Measurements from ENCODE around the gene SPOCK1.

Gene SPOCK1

DNA sequence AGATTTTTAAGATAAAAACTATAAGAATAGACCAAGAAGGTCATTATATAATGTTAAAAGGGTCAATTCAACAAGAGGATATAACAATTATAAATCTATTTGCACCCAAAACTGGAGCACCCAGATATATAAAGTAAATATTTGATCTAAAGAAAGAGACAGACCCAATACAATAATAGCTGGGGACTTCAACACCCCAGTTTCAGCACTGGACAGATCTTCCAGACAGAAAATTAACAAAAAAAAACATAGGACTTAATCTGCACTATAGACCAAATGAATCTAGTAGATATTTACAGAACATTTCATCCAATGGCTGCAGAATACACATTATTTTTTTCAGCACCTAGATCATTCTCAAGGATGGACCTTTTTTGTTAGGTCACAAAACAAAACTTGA lies 331.9 kb downstream of the SPOCK1 start:
- Mint-ChIP-seq H3K4me1 (ENCODE audit: low read depth) (no peaks in the 10 kb centered on the region), H3K4me3 (no peak overlapping the region), H3K9me3 (ENCODE audit: low read depth) (no peaks in the 10 kb centered on the region), H3K27ac (no peak overlapping the region), H3K27me3 (no peaks in the 10 kb centered on the region), H3K36me3 (no peaks in the 10 kb centered on the region)

DNA sequence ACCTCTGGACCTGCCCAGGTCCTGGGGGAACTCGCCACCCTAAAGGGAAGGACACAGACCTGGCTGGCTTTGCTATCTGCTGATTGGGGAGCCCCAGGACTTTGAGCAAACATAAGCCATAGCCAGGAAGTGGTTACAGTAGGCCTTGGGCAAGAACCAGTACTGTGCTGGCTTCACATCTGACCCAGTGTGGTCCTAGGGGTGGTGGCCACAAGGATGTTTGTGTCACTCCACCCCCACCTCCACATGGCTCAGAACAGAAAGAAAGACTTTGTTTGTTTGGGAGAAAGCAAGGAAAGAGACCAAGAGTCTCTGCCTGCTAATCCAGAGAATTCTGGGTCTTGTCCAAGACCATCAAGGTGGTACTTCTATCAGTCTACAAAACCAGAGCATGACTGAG lies 334.2 kb downstream of the SPOCK1 start:
- Mint-ChIP-seq H3K36me3 (no peaks in the 10 kb centered on the region), H3K27ac (no peak overlapping the region), H3K4me1 (ENCODE audit: low read depth) (no peaks in the 10 kb centered on the region), H3K9me3 (ENCODE audit: low read depth) (peaks cover 2% of the 10 kb centered on the region), H3K4me3 (no peak overlapping the region), H3K27me3 (no peaks in the 10 kb centered on the region)

DNA sequence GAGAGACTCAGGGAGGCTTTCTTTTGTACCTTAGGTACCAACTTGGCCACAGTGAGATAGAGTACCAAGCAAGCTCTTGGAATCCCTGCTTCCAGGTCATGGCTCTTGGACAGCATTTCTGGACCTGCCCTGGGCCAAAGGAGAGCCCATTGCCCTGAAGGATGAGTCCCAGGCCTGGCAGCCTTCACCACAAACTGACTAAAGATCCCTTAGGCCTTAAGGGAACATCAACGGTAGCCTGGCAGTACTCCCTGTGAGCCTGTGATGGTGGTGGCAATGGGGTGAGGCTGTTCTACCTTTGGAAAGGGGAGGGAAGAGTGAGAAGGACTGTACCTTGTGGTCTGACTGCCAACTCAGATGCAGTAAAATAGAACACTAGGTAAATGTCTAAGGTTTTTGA lies 334.6 kb downstream of the SPOCK1 start:
- H3K4me3 Mint-ChIP-seq = no peak overlapping the region

DNA sequence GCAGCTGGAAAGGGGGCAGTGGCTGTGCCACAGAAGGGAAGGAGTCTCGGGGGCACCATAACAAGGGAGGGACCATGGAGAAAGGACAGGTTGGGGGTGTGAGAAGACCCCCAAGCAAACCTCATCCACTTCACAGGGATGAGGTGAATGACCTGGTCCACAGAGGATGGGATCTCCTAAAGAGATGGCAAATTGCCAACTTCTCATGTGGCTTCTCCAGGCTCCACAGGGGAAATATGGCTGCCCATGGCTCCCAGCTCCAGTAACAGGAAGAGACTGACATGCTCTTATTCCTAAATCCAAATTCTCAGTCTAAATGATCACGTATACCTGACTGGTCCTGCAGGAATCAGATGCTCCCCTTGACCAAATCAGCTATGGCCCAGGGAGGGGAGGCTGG lies 340.4 kb downstream of the SPOCK1 start:
- Mint-ChIP-seq H3K4me1 (ENCODE audit: low read depth) (no peaks in the 10 kb centered on the region), H3K27ac (no peak overlapping the region), H3K27me3 (no peaks in the 10 kb centered on the region), H3K9me3 (ENCODE audit: low read depth) (peaks cover 5% of the 10 kb centered on the region), H3K4me3 (no peak overlapping the region), H3K36me3 (no peaks in the 10 kb centered on the region)

More for the DNA sequence above, 334.6 kb downstream of the SPOCK1 start:
- no peaks in the 10 kb centered on the region for H3K4me1 Mint-ChIP-seq (ENCODE audit: low read depth)
- no peak overlapping the region for H3K27ac Mint-ChIP-seq
- no peaks in the 10 kb centered on the region for H3K27me3 Mint-ChIP-seq
- peaks cover 5% of the 10 kb centered on the region for H3K9me3 Mint-ChIP-seq (ENCODE audit: low read depth)
- no peaks in the 10 kb centered on the region for H3K36me3 Mint-ChIP-seq

DNA sequence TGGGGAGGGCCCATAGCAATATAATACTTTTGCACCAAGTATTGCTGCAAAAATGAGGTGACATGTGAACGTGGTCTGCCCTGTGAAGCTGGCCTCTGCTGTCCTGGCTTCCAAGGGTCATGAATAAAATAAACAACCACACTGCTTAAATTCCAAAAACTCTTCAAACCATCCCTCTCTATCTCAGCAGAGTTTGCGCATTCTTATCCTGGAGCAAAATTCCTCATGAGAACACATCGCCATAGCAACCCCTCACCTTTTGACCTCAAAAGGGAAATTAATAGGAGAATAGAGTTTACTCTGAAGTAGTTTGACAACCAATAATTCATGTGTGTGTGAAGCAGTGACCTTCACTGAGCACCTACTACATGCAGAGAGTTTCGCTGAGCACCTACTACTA lies 342.9 kb downstream of the SPOCK1 start:
- H3K36me3 Mint-ChIP-seq = no peaks in the 10 kb centered on the region
- H3K4me1 Mint-ChIP-seq (ENCODE audit: low read depth) = no peaks in the 10 kb centered on the region
- H3K27me3 Mint-ChIP-seq = no peaks in the 10 kb centered on the region
- H3K4me3 Mint-ChIP-seq = no peak overlapping the region
- no peak overlapping the region for H3K27ac Mint-ChIP-seq
- H3K9me3 Mint-ChIP-seq (ENCODE audit: low read depth) = peaks cover 5% of the 10 kb centered on the region

DNA sequence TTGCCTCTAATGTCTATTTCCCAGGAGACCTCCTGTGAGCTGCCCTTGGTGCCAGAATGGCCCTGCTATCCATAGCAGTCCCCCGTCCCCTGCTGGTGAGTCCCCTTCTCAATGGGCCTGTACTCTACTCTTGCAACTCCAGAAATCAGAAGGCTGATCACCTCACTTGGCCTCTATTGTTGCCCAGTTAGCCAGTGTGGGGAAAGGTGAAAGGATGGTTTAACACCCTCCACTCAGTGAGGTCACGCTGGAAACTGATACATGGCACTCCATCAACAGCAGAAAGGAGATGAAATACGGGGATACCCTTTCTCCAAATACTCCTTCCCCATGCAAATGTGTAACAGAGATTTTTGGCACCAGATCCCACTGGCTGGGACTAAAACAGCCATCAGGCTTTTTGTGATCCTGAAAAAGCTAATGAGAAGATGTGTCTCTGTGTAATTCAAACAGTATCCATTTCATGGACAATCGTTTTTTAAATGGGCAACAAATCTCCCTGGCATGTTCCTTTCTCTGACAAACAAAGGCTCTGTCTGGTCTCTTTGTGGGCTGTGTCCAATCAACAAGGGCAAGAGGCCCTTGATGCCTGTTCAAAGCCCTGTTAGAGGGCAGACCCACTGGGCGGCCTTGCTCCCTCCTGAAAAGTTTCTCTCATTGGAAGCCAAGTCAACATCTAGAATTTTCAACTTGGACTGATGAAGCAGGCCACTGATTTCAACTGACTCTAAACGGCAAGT lies 343.7 kb downstream of the SPOCK1 start:
- H3K27me3 Mint-ChIP-seq = no peaks in the 10 kb centered on the region
- no peak overlapping the region for H3K27ac Mint-ChIP-seq
- peaks cover 5% of the 10 kb centered on the region for H3K9me3 Mint-ChIP-seq (ENCODE audit: low read depth)
- H3K4me3 Mint-ChIP-seq = no peak overlapping the region
- H3K36me3 Mint-ChIP-seq = no peaks in the 10 kb centered on the region
- H3K4me1 Mint-ChIP-seq (ENCODE audit: low read depth) = no peaks in the 10 kb centered on the region

DNA sequence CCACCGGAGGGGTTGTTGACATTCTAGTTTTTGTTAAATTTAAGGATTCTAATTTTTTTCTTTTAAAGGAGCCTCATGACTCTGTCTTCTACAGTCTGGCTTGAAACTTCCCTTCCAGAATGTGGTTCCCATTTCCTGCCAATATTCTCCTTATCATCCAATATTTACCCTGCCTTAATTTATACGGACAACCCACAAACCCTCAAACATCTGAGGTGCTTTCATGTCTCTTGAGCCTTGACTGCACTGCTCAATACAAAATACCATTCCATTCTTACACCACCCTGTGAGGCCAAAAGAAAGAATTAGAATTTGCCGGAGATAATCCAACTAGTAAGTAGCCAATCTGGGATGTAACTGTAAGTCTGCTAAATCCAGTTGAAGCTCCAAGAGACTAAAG lies 346.5 kb downstream of the SPOCK1 start:
- no peaks in the 10 kb centered on the region for H3K4me1 Mint-ChIP-seq (ENCODE audit: low read depth)
- no peak overlapping the region for H3K4me3 Mint-ChIP-seq
- H3K27me3 Mint-ChIP-seq = no peaks in the 10 kb centered on the region
- H3K9me3 Mint-ChIP-seq (ENCODE audit: low read depth) = no peaks in the 10 kb centered on the region
- no peaks in the 10 kb centered on the region for H3K36me3 Mint-ChIP-seq
- H3K27ac Mint-ChIP-seq = no peak overlapping the region

DNA sequence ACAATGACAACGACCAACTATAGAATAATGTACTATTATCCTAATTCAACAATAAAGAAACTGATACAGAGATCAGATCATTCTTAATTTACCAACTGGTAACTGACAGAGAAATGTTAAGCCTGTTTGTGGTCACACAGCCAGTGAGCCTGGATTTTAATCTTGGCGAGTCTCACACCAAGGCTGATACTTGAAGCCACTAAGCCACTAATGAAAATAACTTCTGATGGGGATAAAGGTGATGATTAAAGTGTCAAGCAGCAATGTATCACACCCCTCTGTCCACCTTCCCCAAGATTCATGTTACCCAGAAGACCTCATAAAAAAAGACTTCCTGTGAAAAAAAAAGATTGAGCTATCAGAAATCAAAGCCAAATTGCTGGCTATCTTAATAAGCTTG lies 350.5 kb downstream of the SPOCK1 start:
- no peaks in the 10 kb centered on the region for H3K9me3 Mint-ChIP-seq (ENCODE audit: low read depth)
- H3K4me3 Mint-ChIP-seq = no peak overlapping the region
- no peaks in the 10 kb centered on the region for H3K36me3 Mint-ChIP-seq
- no peak overlapping the region for H3K27ac Mint-ChIP-seq
- no peaks in the 10 kb centered on the region for H3K4me1 Mint-ChIP-seq (ENCODE audit: low read depth)
- no peaks in the 10 kb centered on the region for H3K27me3 Mint-ChIP-seq

DNA sequence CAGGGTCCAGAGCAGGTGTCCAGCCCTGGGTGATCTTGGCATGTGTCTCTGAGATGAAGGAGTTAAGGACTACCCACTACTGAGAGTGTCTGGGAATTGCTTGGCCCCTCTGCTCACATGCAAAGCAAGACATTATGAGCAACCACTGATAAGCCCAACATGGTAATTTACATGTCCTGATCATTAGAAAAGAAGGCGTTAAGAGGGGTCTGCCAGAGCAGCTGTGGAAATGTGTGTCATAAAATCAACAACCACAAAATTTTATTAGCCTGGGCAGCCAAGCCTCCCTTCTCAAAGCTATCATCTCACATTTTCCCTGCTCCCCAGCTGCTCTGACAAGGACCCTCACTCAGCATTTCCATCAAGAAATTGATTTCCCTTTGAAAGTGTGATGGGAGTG lies 351.0 kb downstream of the SPOCK1 start:
- H3K4me1 Mint-ChIP-seq (ENCODE audit: low read depth) = no peaks in the 10 kb centered on the region
- H3K27ac Mint-ChIP-seq = no peak overlapping the region
- H3K4me3 Mint-ChIP-seq = no peak overlapping the region
- H3K36me3 Mint-ChIP-seq = no peaks in the 10 kb centered on the region
- H3K9me3 Mint-ChIP-seq (ENCODE audit: low read depth) = no peaks in the 10 kb centered on the region
- H3K27me3 Mint-ChIP-seq = no peaks in the 10 kb centered on the region

DNA sequence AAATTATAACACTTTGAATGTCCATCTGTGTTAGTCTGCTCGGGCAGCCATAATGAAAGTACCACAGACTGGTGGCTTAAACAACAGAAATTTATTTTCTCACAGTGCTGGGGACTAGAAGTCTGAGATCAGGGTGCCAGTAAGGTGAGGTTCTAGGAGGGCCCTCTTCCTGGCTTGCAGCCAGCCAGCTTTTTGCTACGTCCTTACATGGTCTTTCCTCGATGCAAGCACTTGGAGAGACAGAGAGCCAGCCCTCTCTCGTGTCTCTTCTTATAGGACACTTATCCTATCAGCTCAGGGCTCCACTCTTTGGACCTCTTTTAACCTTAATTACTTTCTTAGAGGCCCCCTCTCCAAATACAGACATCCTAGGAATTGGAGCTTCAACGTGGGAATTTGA lies 351.8 kb downstream of the SPOCK1 start:
- Mint-ChIP-seq H3K9me3 (ENCODE audit: low read depth) (no peaks in the 10 kb centered on the region), H3K27me3 (no peaks in the 10 kb centered on the region), H3K36me3 (no peaks in the 10 kb centered on the region)

DNA sequence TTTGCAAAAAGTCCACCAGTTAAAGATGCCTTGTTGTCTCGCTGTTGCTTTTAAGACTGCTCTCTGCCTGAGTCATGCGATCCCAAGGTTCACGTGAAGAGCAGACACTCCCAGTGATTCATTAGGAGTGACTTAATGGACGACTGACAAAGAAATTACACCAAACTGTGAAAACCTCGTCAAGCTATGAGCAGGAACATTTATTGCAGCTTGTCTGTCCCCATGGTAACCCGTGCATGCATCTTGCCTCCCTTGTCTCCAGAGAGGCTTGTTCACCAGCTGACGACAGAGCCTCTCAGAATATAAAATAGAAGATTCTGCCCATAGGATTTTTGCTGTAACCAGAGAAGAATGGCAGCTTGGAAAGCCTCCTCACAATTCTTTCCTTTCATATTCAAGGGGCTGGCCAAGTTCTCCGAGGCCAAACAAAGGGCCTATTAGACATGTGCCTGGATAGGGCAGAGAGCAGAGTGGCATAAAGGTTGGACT lies 352.7 kb downstream of the SPOCK1 start:
- H3K27ac Mint-ChIP-seq = no peak overlapping the region
- H3K27me3 Mint-ChIP-seq = no peaks in the 10 kb centered on the region
- H3K36me3 Mint-ChIP-seq = no peaks in the 10 kb centered on the region
- H3K4me3 Mint-ChIP-seq = no peak overlapping the region
- H3K4me1 Mint-ChIP-seq (ENCODE audit: low read depth) = no peaks in the 10 kb centered on the region
- H3K9me3 Mint-ChIP-seq (ENCODE audit: low read depth) = no peaks in the 10 kb centered on the region

More for the DNA sequence above, 351.8 kb downstream of the SPOCK1 start:
- Mint-ChIP-seq H3K4me1 (ENCODE audit: low read depth) (no peaks in the 10 kb centered on the region), H3K4me3 (no peak overlapping the region), H3K27ac (no peak overlapping the region)

DNA sequence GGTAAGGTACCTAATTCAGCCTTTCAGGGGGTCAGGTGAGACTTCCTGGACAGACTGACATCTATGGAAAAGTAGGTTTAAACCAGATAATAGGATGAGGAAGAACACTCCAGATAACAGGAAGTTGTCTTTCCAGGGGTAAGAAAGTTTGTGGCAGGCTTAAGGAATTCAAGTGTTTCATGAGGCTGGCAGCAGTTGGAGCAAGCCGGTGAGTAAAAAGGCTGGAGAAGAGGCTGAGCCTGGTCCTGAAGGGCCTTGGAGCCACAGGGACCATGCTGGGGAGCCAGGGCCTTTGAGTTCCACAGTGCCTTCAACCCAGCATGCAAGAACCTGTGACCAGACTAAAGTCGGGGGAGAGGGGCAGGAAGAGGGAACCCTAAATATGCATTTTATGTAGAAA lies 353.4 kb downstream of the SPOCK1 start:
- H3K27me3 Mint-ChIP-seq = no peaks in the 10 kb centered on the region
- no peak overlapping the region for H3K4me3 Mint-ChIP-seq
- no peak overlapping the region for H3K27ac Mint-ChIP-seq
- no peaks in the 10 kb centered on the region for H3K36me3 Mint-ChIP-seq
- no peaks in the 10 kb centered on the region for H3K4me1 Mint-ChIP-seq (ENCODE audit: low read depth)
- H3K9me3 Mint-ChIP-seq (ENCODE audit: low read depth) = no peaks in the 10 kb centered on the region

DNA sequence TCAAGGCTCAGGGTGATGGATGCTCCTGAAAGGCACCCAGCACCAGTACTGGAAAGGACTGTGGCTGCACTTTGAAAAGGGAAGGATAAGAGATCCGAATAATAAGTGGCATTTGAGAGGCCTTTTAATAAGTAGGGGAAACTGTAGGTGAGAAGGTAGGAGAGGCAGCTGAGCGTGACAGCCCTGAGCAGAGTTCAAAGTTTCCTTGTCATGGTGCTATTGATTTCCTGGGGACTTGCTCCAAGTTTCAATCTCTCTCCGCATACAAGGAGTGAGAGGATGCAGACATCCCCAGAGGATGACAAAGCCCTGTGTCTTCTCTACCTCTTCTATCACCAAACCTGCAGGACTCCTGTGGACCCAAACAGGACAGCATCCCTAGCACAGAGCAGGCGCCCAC lies 354.5 kb downstream of the SPOCK1 start:
- Mint-ChIP-seq H3K9me3 (ENCODE audit: low read depth) (no peaks in the 10 kb centered on the region), H3K27me3 (peaks cover 1% of the 10 kb centered on the region), H3K36me3 (no peaks in the 10 kb centered on the region), H3K27ac (no peak overlapping the region), H3K4me3 (no peak overlapping the region), H3K4me1 (ENCODE audit: low read depth) (no peaks in the 10 kb centered on the region)

DNA sequence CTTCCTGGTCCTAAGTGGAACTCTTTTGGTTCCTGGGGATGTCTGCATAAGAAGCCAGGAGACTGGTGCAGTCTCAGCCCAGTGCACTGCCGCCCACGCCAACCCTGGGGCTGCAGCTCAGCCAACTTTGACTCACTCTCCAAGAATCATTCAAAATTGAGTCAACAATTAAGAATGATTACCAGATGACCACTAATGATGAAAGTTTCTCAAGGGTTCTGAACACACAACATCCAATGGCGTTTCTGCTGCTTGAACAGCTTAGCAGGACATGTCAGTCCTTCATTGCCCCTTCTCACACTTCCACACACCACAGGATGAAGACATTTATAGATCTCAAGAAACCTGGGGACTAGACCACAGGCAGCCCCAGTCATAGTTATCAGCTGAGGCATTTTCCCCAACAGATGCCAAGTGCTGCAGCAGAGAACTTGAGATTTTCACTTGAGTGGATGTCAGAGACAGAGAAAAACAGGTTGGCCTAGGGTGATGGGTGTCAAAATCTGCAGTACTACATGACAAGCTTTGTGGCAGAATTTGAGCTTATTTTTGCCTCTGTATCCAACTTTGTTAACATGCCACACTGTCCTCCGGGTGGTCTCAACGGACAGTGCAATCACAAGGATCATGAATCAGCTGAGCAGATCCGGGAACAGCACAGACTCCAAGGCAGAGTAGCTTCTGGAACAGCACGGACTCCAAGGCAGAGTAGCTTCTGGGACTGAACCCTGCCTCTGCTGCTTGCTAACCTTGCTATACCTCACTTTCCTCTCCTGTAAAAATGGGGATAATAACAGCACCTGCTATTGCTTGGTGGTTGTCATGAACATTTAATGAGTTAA lies 356.1 kb downstream of the SPOCK1 start:
- Mint-ChIP-seq H3K27ac (no peak overlapping the region), H3K27me3 (peaks cover 2% of the 10 kb centered on the region), H3K4me1 (ENCODE audit: low read depth) (no peaks in the 10 kb centered on the region)

DNA sequence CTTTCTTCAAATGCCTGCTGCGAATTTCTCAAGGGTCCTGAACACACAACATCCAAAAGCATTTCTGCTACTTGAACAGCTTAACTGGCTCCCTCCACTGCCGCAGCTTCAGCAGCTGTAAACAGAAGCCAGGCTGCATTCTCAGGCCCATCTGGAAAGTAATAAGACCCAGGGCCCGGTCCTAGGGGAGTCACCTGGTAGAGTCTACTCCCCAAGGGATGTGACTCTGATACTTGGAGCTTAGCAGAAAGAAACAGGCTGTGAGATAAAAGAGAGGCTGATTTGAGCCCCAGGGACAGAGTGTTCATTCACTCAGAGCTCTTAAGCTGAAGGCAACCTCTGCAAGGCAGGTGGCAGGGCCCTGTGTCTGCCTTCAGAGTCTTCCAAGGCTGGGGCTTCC lies 356.8 kb downstream of the SPOCK1 start:
- H3K4me1 Mint-ChIP-seq (ENCODE audit: low read depth) = no peaks in the 10 kb centered on the region
- H3K27me3 Mint-ChIP-seq = peaks cover 2% of the 10 kb centered on the region
- no peak overlapping the region for H3K27ac Mint-ChIP-seq
- no peaks in the 10 kb centered on the region for H3K36me3 Mint-ChIP-seq
- no peak overlapping the region for H3K4me3 Mint-ChIP-seq
- H3K9me3 Mint-ChIP-seq (ENCODE audit: low read depth) = no peaks in the 10 kb centered on the region

More for the DNA sequence above, 356.1 kb downstream of the SPOCK1 start:
- no peaks in the 10 kb centered on the region for H3K9me3 Mint-ChIP-seq (ENCODE audit: low read depth)
- no peak overlapping the region for H3K4me3 Mint-ChIP-seq
- no peaks in the 10 kb centered on the region for H3K36me3 Mint-ChIP-seq
